ENCODE results near the gene GPX4.
A peak's percentile ranks its signal among the peaks of the same experiment; 100 is the strongest.
"Not testable (repeated sequence)": the region's sequence is repeated elsewhere in the genome, so short reads cannot be mapped to it uniquely, and the experiment has no call there.

GPX4 gene

DNA sequence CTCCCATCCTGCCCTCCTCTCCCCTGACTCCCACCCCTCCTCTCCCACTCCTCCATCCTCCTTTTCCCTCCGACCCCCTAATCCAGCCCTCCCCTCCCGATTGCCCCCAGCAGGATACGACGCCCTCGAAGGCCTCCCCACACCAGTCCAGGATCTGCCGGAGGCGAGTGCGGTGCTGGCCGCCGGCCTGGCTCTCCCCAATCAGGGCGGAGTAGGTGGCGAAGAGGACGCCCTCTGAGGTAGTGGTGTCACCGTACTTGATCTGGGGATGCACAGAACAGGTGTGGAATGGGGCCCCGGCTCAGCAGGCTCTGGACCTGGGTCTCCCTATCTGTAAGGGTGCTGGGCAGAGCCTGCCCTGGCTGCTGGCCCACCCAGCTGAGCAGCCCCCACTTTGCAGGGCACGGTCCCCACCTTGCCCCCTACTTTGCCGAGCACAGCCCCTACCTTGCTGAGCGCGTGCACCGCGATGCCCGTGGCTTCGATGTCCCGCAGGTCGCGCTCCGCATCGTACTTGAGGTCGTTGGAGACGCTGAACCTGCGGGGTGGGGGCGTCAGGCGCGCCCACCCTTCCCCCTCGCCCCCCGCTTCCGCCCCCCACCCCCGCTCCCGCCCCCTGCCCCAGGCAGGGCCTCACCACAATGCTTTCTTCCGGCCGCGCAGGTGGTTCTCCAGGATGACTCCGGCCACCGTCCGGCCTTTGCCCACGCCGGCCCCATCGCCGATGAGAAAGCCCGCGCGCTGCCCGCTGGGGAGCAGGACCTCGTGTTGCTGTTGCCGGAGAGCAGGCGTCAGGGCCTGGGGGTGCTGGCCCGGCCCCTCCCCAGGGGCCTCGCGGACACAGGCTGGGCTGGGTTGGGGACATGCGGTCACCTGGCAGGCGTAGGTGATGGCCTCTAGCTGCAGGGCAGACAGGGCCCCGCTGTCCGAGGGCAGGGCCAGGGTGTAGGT, 18.5 kb downstream of the GPX4 start:
- DNase-seq (ENCODE audit: low read depth in 1 of 2, low spot score in 1 of 2), result no peak
- in situ Hi-C loops (cut with HindIII; ENCODE audit: low pct_unique_long_range_greater_than_20kb, low sequenced_read_pairs), result no loop called here

DNA sequence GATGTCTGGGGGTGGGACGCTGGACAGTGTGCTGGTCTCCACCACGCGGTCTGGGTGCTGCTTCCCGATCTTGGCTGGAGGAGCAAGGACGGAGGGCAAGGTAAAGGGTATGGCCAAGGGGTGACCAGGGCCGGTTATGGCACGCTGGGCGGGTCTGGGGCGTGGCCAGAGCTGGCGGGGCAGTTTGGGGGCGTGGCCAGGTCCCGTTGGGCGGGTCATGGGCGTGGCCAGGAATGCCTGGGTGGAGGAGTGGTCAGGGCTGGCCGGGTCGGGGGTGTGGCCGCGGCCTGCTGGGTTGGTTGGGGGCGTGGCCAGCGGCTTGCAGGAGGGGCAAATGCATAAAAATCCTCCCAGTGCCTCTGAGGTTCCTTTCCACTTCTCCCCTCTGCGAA, 19.2 kb downstream of the GPX4 start:
- TF ChIP-seq JUND (IDR thresholded peaks at IDR 0.05; ENCODE audit: low read depth), result no peak
- in situ Hi-C loops (cut with HindIII; ENCODE audit: low pct_unique_long_range_greater_than_20kb, low sequenced_read_pairs), result no loop called here
- DNase-seq (ENCODE audit: low read depth in 1 of 2, low spot score in 1 of 2), result peak; percentile 77 to 86

More for the DNA sequence above, 18.5 kb downstream of the GPX4 start:
- no peak for TF ChIP-seq JUND (IDR thresholded peaks at IDR 0.05; ENCODE audit: low read depth)

DNA sequence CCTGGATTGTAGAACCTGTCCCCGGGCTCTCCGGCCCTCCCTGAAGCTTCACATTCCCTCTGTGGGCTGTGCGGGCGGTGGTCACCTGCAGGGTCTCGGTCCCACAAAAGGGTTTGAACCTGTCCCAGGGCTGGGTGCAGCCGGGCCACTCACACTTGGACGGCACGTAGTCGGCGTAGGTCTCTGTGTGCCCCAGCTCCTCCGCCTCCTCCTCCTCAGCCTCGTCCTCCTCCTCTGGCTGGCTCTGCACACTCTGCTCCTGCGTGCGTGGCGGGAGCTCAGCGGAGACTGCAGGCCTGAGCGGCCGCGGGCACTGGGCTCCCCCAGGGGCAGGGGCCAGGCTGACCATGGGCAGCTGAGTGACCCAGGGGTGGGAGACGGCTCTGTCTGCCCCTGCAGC, 19.6 kb downstream of the GPX4 start:
- no peak for TF ChIP-seq JUND (IDR thresholded peaks at IDR 0.05; ENCODE audit: low read depth)
- DNase-seq (ENCODE audit: low read depth in 1 of 2, low spot score in 1 of 2), result no peak

DNA sequence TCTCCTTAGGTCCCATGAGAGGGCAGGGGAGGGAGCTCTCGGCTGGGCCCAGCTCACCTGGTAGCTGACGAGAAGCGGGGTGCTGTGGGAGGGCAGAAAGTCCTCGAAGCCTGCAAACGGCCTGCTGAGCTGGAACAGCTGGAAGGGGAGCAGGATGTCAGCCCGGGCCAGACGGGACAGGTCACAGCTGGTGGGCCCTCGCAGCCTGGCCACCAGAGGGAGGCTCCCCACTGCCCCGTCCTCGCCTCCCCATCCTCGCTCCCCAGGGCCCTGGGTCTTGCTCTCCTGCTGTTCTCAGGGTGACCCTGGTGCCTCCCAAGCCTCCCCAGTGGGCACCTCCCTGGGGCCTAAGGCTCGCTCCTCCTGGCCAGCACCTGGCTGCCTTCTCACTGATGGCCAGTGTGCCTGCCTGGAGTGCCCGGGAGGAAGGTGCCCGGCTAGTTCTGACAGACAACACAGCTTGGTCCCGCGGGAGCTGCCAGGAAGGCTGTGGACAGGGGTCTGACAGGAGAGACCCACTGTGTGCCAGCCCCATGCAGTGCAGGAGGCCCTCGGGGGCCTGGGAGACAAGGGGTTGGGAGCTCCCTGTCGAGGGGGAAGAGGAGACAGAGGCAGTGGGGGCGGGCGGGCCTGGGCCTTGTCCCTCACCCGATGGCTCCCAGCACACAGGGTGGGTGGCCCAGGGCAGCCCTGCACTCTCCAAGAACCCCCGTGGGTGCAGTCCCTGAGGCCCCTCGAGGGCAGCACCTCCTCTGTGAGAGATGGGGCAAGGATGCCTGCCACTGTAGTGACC, 20.3 kb downstream of the GPX4 start:
- in situ Hi-C loops (cut with HindIII; ENCODE audit: low pct_unique_long_range_greater_than_20kb, low sequenced_read_pairs), result no loop called here
- no peak for DNase-seq (ENCODE audit: low read depth in 1 of 2, low spot score in 1 of 2)
- no peak for TF ChIP-seq JUND (IDR thresholded peaks at IDR 0.05; ENCODE audit: low read depth)

More for the DNA sequence above, 19.6 kb downstream of the GPX4 start:
- in situ Hi-C loops (cut with HindIII; ENCODE audit: low pct_unique_long_range_greater_than_20kb, low sequenced_read_pairs), result no loop called here

DNA sequence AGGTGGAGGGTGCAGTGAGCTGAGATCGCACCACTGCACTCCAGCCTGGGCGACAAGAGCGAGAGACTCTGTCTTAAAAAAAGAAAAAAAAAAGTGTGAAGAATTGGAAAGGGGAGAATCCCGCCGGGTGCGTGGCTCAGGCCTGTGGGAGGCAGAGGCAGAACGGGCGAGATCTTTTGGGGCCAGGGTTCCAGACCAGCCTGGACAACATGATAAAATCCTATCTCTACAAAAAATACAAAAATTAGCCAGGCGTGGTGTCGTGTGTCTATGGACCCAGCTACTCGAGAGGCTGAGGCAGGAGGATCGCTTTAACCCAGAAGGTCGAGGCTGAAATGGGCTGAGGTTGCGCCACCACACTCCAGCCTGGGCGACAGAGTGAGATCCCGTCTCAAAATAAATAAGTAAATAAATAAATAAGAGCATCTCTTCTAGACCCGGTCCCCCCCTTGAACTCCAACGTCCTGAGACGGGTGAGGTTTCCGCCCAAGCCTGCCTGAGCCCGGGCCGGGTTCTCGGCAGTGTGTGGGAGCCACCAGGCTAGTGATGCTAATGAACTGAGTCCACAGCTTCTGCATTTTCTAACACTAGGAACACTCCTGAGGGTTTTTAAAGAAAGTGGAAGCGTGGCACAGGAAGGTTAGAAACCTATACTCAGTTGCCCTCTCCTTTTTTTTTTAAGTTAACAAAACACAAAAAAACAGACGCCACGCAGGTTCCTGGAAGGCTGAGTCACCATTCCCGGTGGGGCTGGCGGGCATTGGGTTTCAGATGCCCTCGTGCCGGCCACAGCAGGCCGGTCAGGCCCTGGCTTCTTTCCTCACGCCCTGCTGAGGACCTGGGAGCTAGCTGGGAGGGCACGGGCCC, 22.0 kb downstream of the GPX4 start:
- in situ Hi-C loops (cut with HindIII; ENCODE audit: low pct_unique_long_range_greater_than_20kb, low sequenced_read_pairs), result no loop called here
- TF ChIP-seq JUND (IDR thresholded peaks at IDR 0.05; ENCODE audit: low read depth), result no peak
- DNase-seq (ENCODE audit: low read depth in 1 of 2, low spot score in 1 of 2), result no peak

DNA sequence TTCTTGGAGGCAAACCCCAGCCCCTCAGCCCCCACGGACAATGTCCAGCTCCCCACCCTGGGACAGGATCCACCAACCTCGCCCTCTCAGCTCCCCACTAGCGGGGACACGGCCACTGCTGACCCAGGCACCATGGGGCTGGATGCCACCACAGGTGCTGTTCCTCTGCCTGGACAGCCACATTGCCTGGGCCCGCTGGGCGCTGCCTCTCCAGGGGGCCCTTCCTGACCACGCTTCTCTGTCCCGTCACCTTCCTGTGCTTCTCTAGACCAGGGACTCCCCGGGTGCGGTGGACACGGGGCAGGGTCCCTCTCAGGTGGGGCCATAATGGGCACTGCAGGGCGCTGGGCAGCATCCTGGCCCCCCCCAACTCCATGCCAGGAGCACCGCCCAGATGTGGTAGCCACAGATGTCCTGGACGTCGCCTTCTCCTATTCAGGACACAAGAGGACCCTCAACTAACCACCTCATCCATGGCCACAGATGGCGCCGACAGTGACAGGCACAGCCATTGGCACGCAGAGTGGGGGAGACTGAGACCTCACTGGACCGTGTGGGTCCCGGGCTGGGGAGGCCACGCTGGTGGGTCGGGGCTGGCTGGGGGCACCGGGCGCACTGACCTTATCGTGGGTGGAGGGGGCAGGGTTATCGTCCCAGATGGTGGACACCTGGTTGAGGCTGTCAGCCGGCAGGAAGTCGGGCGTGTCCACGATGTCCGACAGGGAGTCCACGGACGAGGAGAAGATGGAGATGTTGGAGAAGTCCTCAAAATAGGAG, 23.4 kb downstream of the GPX4 start:
- in situ Hi-C loops (cut with HindIII; ENCODE audit: low pct_unique_long_range_greater_than_20kb, low sequenced_read_pairs), result no loop called here
- DNase-seq (ENCODE audit: low read depth in 1 of 2, low spot score in 1 of 2), result no peak
- no peak for TF ChIP-seq JUND (IDR thresholded peaks at IDR 0.05; ENCODE audit: low read depth)

DNA sequence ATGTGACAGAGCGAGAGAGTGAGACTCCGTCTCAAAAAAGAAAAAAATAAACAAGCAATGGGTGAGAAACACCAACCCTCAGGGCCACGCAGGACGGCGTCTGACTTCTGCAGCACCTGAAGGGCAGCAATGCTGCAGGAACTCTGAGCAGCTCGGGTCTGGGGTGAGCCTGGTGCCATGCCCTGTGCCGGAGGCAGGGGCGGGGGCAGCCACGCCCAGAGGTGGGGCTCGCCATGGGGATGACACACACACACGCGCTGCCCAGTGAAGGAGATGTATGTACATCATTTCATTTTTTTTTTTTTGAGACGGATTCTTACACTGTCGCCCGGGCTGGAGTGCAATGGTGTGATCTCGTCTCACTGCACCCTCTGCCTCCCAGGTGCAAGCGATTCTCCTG, 24.3 kb downstream of the GPX4 start:
- TF ChIP-seq JUND (IDR thresholded peaks at IDR 0.05; ENCODE audit: low read depth), result no peak
- in situ Hi-C loops (cut with HindIII; ENCODE audit: low pct_unique_long_range_greater_than_20kb, low sequenced_read_pairs), result no loop called here
- no peak for DNase-seq (ENCODE audit: low read depth in 1 of 2, low spot score in 1 of 2)

DNA sequence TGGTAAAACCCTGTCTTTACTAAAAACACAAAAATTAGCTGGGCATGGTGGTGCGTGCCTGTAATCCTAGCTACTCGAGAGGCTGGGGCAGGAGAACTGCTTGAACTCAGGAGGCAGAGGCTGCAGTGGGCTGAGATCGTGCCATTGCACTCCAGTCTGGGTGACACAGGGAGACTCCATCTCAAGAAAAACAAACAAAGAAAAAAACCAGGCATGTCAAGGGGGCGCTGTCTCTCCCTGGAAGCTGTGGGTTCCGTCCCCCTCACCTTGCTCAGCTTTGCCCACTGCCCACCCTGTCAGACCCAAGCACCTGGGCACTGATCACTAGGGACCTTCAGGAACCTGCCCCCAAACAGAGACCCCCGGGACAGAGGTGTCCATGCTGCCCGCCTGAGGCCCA, 25.3 kb downstream of the GPX4 start:
- in situ Hi-C loops (cut with HindIII; ENCODE audit: low pct_unique_long_range_greater_than_20kb, low sequenced_read_pairs); DNase-seq (ENCODE audit: low read depth in 1 of 2, low spot score in 1 of 2): not testable (repeated sequence)

DNA sequence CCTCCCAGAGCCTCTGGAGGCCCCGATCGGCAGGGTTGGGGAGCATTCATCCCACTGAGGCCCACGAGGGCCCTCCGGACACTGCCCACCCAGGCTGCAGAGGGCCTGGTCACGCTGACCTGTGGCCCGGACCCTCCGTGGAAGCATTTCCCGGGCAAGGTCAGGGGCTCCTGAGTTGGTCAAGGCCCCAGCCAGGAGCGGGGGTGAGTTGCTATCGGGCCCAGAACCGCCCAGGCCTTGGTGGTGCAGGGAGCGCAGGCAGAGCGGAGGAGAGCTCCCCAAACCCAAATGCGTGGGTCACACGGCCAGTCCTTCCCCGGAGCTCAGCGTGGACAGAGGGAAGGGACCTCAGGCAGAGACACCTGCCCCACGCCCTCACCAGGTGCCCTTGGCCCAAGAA, 25.7 kb downstream of the GPX4 start:
- in situ Hi-C loops (cut with HindIII; ENCODE audit: low pct_unique_long_range_greater_than_20kb, low sequenced_read_pairs), result no loop called here
- DNase-seq (ENCODE audit: low read depth in 1 of 2, low spot score in 1 of 2), result no peak
- TF ChIP-seq JUND (IDR thresholded peaks at IDR 0.05; ENCODE audit: low read depth), result no peak

DNA sequence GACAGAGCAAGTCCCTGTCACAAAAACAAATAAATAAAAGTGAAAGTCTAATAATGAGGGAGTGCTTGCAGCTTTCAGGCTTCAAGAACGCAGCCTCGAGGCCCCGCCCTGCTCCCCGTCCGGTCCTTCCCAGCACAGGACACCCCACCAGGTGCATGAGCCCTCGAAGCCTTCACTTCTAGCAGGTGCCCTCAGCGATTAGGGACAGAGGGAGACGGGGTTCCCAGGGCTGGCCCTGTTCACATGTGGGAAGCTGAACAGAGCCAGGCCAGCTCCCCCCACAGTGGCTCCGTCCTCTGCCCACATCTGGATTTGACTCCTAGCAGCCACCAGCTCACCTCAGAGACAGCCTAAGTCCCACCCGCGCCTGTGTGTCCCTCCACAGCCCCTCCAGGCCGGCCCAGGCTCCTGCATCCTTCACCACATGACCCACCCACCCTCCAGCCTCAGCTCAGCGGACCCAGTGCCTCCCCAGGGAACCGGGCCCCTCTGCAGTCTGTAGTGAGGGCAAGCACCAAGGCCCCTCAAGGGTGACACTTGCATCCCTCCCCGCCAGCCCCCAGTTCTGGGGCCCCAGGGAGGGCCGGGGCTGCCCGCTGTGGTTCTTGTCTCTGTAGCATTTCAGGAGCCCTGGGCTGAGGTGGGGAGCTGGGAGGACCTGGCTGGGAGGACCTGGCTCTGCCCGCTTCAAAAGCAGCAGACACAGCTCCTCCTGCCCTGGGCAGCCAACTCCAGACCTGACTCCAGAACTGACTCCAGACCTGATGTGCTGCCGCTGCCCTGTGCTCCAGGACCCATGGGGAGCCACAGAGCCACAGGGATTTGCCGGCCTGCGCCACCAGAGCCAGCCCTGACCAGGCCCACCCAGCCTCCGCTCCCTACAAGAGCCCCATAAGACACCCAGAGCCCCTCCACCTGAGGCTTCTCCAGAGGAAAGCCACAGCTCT, 27.2 kb downstream of the GPX4 start:
- no peak for DNase-seq (ENCODE audit: low read depth in 1 of 2, low spot score in 1 of 2)
- in situ Hi-C loops (cut with HindIII; ENCODE audit: low pct_unique_long_range_greater_than_20kb, low sequenced_read_pairs), result no loop called here
- no peak for TF ChIP-seq JUND (IDR thresholded peaks at IDR 0.05; ENCODE audit: low read depth)
